Large intestine (tissue), 3 donors: ENCODE measurements around the gene ESYT2. TPM values are rescaled to one million over a fixed set of nuclear protein-coding genes. Genes with fewer than 3 reads are reported as not detected.

Source experiments
- DNase-seq, 2 donors: peaks; one replicate each; pipeline versions ENCODE4 v3.0.0 to v3.0.0-alpha.2; 2013
- H3K27ac ChIP-seq: one replicate; pipeline ENCODE4 v1.5.1; 2013; ENCODE audit warnings: low read length
- H3K27me3 ChIP-seq: 2 replicates; pipeline ENCODE4 v1.6.1; 2013; ENCODE audit warnings: low read length; ENCODE audit not compliant: control insufficient read depth, insufficient read depth
- H3K36me3 ChIP-seq: 2 replicates; pipeline ENCODE4 v1.6.1; 2013; ENCODE audit warnings: low read length; ENCODE audit not compliant: control insufficient read depth, insufficient read depth
- H3K4me1 ChIP-seq: one replicate; pipeline ENCODE4 v1.6.1; 2013; ENCODE audit warnings: low read length; ENCODE audit not compliant: control insufficient read depth, insufficient read depth
- H3K4me3 ChIP-seq: one replicate; pipeline ENCODE4 v1.5.1; 2013; ENCODE audit warnings: low read length
- H3K9me3 ChIP-seq: one replicate; pipeline ENCODE4 v1.6.1; 2013; ENCODE audit warnings: mild to moderate bottlenecking, low read depth, low read length, moderate library complexity; ENCODE audit not compliant: control insufficient read depth
- WGBS: methylation state at CpG from one replicate; pipeline ENCODE4 v1.1.5; 2013; ENCODE audit warnings: low lambda C conversion rate; ENCODE audit not compliant: insufficient coverage; 5-methylcytosine and 5-hydroxymethylcytosine counted together
- polyA plus RNA-seq: library from polyadenylated mRNA; unstranded; fragments of 120-200 nt; gene quantifications from one replicate; pipeline ENCODE4 v1.2.1, GENCODE V29; 2013

Gene ESYT2
- polyA plus RNA-seq, 1 donor = 40.2 TPM

DNA sequence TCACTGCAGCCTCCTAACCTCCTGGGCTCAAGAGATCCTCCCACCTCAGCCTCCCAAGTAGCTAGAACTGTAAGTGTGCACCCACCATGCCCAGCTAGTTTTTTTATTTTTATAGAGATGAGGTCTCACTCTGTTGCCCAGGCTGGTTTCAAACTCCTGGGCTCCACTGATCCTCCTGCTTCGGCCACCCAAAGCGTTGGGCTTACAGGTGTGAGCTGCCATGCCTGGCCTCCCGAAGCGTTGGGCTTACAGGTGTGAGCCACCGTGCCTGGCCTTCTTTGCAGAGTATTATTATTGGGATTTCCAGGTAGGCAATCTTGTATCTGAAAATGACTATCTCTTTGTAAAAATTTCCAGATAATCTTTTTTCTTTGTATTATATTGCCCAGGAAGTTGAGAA lies 101.6 kb downstream of the ESYT2 start:
- no peak for DNase-seq
- no peaks in the 10 kb centered on the region for H3K4me1 ChIP-seq
- whole genome bisulfite sequencing = no CpG with 5 or more reads among the region's 5 CpGs
- no peaks in the 10 kb centered on the region for H3K9me3 ChIP-seq
- H3K4me3 ChIP-seq = no peak overlapping the region
- H3K27me3 ChIP-seq = no peaks in the 10 kb centered on the region
- H3K27ac ChIP-seq = no peak overlapping the region
- peaks cover 8% of the 10 kb centered on the region for H3K36me3 ChIP-seq

DNA sequence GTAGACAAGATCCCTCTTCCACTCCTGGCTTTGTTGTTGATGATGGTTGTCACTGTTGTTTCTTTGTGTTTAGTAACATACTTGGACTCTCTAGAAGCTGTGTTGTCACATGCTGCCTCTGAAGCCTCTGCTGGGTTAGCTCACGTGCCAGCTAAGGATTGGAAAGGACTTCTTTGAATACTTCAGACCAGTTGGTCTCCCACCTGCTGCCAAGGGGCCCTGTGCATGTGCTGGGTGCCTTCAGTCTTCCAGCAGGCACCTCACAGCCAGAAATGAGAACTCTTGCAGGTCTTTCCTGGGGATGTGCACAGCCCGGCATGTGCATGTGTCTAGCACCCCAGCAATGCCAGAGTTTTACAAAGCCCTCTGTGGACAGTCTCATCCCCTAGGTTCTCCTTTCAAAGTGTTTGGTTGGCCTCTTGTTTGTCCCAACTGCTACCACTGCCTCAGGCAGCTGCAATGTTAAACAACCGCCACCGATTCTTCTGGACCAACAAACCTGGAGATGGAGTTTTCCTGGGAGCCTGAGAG lies 103.0 kb downstream of the ESYT2 start:
- Histone ChIP-seq H3K4me3 (no peak overlapping the region), H3K27ac (no peak overlapping the region), H3K9me3 (no peaks in the 10 kb centered on the region), H3K4me1 (no peaks in the 10 kb centered on the region), H3K36me3 (peaks cover 5% of the 10 kb centered on the region), H3K27me3 (no peaks in the 10 kb centered on the region)
- WGBS = no CpG with 5 or more reads among the region's 4 CpGs
- DNase-seq = no peak

DNA sequence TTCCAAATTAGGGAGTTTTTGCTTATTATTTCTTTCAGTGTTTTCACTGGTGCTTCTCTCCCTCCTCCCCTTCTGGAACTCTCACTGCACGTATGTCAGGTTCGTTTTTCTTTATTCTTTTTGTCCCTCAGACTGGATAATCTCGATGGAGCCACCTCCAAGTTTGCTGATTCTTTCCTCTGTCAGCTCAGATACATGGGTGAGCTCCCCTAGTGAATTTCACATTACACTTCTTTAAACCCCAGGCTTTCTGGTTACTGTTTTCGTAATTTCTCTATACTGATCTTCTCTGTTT lies 103.9 kb downstream of the ESYT2 start:
- Histone ChIP-seq H3K9me3 (no peaks in the 10 kb centered on the region), H3K4me1 (no peaks in the 10 kb centered on the region), H3K4me3 (no peak overlapping the region), H3K36me3 (peaks cover 5% of the 10 kb centered on the region), H3K27ac (no peak overlapping the region), H3K27me3 (no peaks in the 10 kb centered on the region)
- whole genome bisulfite sequencing = 71% methylated on average over 4 of the region's 4 CpGs
- no peak for DNase-seq

DNA sequence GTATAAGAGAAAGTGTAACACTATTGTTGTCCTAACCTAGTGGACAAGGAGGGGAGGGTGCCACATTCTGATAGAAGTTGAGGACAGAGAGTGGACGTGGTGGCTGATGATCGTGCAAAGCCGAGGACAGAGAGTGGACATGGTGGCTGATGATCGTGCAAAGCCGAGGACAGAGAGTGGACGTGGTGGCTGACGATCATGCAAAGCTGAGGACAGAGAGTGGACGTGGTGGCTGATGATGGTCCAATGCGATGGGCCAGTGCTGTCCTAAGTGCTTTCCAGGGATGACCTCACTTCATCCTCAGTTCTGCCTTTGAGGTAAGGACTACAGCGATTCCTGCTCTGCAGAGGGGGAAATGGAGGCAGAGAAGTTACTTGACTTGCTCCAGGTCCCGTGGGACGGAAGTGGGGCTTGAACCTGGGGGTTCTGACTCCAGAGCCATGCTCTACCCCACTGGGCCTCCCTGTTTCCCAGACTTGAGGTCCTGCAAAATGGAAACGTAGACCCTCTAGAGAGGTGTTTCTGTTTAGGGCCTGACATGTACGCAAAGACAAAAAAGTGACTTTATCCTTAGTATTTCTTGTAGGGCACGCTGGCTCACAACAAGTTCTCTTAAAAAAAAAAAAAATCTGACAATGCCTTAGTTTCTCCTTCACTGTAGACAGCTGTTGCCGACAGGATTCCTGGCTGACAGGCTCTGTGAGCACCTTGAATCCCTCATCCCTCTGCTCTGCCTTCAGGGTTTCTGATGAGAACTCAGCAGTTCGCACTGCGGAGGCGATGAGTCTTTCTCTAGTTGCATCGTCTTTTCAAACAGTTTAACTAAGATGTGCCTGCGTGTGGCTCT lies 104.4 kb downstream of the ESYT2 start:
- Histone ChIP-seq H3K4me1 (no peaks in the 10 kb centered on the region), H3K4me3 (no peak overlapping the region), H3K36me3 (no peaks in the 10 kb centered on the region), H3K27me3 (no peaks in the 10 kb centered on the region), H3K27ac (no peak overlapping the region), H3K9me3 (no peaks in the 10 kb centered on the region)
- 79% methylated on average over 2 of the region's 21 CpGs for WGBS
- DNase-seq = no peak

DNA sequence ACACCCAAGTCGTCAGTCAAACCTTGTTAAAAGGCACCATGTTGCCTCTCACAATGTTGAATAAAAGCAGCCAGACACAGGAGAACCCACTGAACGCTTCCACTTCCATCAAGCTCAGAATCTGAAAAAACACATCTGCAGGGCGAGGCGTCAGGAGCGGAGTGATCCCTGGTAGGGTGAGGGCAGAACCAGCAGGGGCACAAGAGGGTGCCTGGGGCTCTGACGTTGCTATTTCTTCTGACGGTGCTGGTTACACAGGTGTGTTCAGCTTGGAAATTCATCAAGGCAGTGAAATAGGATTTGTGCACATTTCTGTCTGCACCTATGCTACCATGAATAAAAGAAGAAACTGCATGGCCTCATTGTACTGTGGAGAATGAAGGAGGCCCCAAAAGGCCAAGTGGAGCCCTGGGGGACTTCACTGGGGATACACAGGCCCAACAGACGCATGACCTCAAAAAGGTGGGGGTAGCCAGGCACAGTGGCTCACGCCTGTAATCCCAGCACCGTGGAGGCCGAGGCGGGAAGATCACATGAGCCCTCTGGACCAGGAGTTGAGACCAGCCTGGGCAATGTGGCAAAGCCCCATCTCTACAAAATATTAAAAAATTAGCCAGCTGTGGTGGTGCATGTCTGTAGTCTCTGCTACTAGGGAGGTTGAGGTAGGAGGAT lies 105.5 kb downstream of the ESYT2 start:
- no CpG with 5 or more reads among the region's 12 CpGs for WGBS
- no peak overlapping the region for H3K27ac ChIP-seq

DNA sequence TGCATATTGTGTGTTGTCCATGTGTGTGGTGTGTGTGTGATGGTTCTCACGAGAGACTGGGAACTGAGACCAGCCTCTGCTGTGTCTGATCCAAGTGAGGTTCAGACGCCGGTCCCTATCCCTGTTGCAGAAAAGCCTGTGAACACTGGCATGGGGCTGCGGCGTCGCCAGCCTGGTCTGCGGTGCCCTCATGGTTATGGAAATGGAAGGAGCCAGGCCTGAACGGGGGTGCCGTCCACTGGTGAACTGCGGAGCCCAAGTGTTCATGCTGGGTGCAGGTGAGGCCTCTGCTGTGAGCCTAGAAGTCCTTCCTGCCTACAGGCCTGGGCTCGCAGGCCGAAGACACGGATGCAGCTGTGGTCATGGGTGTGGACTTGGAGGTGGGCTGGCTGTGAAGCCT lies 106.0 kb downstream of the ESYT2 start:
- Histone ChIP-seq H3K4me3 (no peak overlapping the region), H3K9me3 (no peaks in the 10 kb centered on the region), H3K27me3 (peaks cover 2% of the 10 kb centered on the region), H3K36me3 (no peaks in the 10 kb centered on the region), H3K4me1 (no peaks in the 10 kb centered on the region), H3K27ac (no peak overlapping the region)
- WGBS = no CpG with 5 or more reads among the region's 13 CpGs
- DNase-seq = no peak

More for the DNA sequence above, 105.5 kb downstream of the ESYT2 start:
- Histone ChIP-seq H3K27me3 (peaks cover 2% of the 10 kb centered on the region), H3K36me3 (no peaks in the 10 kb centered on the region), H3K9me3 (no peaks in the 10 kb centered on the region), H3K4me1 (no peaks in the 10 kb centered on the region), H3K4me3 (no peak overlapping the region)
- DNase-seq = no peak

DNA sequence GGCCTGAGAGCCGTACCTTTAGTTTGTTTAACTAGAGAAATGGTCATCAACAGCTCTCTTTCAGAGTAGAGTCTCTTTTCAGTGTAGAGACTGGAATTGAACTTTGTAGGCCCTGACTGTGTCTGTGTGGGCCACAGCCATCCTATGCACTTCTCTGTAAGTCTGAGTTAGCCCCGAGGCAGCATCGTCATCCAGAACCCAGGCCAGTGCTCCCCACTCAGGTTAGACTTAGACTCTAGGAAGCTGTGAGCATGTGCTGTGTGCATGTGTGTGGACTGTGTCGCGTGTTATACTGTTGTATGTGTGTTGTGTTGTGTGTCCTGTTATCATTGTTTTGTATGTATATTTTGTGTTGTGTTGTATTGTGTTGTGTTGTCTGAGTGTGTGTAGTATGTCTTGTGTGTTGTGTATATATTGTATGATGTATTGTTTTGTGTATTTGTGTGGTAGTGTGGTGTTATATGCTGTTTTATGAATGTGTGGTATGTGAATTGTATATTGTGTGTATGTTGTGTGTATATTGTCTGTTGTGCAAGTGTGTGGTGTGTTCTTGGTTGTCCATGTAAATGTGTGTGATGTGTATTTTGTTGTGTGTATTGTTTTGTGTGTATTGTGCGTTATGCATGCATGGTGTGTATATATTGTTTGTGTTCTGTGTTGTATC lies 106.6 kb downstream of the ESYT2 start:
- H3K4me1 ChIP-seq = no peaks in the 10 kb centered on the region

DNA sequence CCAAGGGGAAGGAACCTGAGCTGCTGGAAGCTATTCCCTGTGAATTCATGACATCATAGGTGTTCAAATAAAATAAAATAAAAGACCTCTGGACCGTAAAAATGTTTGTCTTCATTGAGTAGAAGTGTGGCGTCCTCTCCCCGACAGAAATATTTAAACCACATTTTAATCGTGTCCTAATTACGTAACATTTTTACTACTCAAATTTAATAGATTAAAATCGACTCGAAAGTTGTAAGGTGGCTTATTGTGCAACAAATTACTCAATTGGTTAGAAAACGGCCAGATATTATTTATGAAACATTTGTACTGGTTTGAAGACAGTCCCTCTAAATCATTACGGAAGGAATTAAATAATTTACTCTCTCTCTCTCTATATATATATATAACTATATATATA lies 109.2 kb downstream of the ESYT2 start:
- Histone ChIP-seq H3K9me3 (no peaks in the 10 kb centered on the region), H3K36me3 (no peaks in the 10 kb centered on the region), H3K4me1 (no peaks in the 10 kb centered on the region), H3K27me3 (peaks cover 4% of the 10 kb centered on the region), H3K27ac (no peak overlapping the region), H3K4me3 (no peak overlapping the region)
- no peak for DNase-seq
- 92% methylated on average over 5 of the region's 9 CpGs for WGBS

More for the DNA sequence above, 106.6 kb downstream of the ESYT2 start:
- Histone ChIP-seq H3K27me3 (peaks cover 4% of the 10 kb centered on the region), H3K4me3 (no peak overlapping the region), H3K36me3 (no peaks in the 10 kb centered on the region), H3K9me3 (no peaks in the 10 kb centered on the region), H3K27ac (no peak overlapping the region)
- DNase-seq = no peak
- WGBS = no CpG with 5 or more reads among the region's 6 CpGs

DNA sequence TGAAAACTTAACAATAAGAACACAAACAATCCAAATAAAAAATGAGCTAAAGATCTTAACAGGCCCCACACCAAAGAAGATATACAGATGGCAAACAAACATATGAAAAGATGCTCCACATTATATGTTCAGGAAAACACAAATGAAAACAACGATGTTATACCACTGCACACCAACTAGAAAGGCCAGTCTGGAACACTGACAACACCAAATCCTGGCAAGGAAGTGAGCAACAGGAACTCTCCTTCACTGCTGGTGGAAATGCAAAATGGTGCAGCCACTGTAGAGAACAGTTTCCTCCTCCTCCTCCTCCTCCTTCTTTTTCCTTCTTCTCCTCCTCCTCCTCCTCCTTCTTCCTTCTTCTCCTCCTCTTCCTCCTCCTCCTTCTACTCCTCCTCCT lies 112.5 kb downstream of the ESYT2 start:
- H3K27ac ChIP-seq = no peak overlapping the region
- H3K27me3 ChIP-seq = peaks cover 4% of the 10 kb centered on the region
- H3K36me3 ChIP-seq = no peaks in the 10 kb centered on the region
- DNase-seq = no peak
- H3K4me3 ChIP-seq = no peak overlapping the region
- 80% methylated on average over 1 of the region's 1 CpG for WGBS
- no peaks in the 10 kb centered on the region for H3K9me3 ChIP-seq
- H3K4me1 ChIP-seq = no peaks in the 10 kb centered on the region

DNA sequence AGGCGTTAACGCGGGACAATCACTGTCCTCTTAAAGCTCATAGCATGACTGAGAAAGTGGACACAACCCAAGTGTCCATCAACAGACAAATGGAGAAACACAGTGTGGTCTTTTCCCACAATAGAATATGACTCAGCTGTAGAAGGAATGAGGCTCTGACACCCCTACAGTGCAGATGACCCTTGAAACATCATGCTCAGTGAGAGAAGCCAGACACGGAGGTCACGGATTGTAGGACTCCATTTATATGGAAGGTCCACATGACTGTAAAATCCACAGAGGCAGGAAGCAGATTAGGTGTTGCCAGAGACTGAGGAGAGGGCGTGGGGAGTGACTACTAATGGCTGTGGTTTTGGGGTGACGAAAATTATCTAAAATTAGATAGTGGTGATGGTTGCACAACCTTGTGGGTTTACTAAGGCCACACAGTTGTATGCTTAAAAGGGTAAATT lies 118.6 kb downstream of the ESYT2 start:
- 40% methylated on average over 1 of the region's 7 CpGs for WGBS
- no peak for DNase-seq
- Histone ChIP-seq H3K9me3 (peaks cover 5% of the 10 kb centered on the region), H3K36me3 (no peaks in the 10 kb centered on the region), H3K4me3 (no peak overlapping the region), H3K4me1 (no peaks in the 10 kb centered on the region), H3K27ac (no peak overlapping the region), H3K27me3 (no peaks in the 10 kb centered on the region)
